Measurements from ENCODE around the gene CLEC14A. TPM values are rescaled to one million over a fixed set of nuclear protein-coding genes. Genes with fewer than 3 reads are reported as not detected.

The CLEC14A gene
- total and polyA plus RNA-seq, 4 donors = 6.4 to 7.3 (median 7.1) TPM

GRCh38 chr14:38204719-38205115 is 51.2 kb downstream of the CLEC14A start:
- Histone ChIP-seq H3K36me3 (ENCODE audit: control insufficient read depth in 4 of 4, insufficient read depth in 3 of 4, low read depth in 1 of 4, low read length in 3 of 4) (no peaks in the 10 kb centered on the region), H3K9me3 (ENCODE audit: control insufficient read depth in 4 of 4, low read length in 3 of 4) (no peaks in the 10 kb centered on the region), H3K9ac (ENCODE audit: low read depth in 1 of 2, low read length in 2 of 2) (no peak overlapping the region), H3K27me3 (ENCODE audit: control insufficient read depth in 4 of 4, insufficient read depth in 4 of 4, low read length in 3 of 4) (no peaks in the 10 kb centered on the region), H3K27ac (ENCODE audit: low read depth in 1 of 2, low read length in 2 of 2) (no peak overlapping the region), H3K4me1 (ENCODE audit: control insufficient read depth in 4 of 4, insufficient read depth in 4 of 4, low read length in 3 of 4) (peaks cover 0 to 20% (median 14%) of the 10 kb centered on the region in 4 donors), H3K4me3 (ENCODE audit: low read depth in 1 of 3, low read length in 3 of 3) (no peak overlapping the region)
- no peak for DNase-seq (ENCODE audit: low spot score)
- TF ChIP-seq CTCF (IDR thresholded peaks at IDR 0.05; ENCODE audit: low read depth, low read length, missing input control) (no peak), HNF4G (IDR thresholded peaks at IDR 0.05) (no peak), JUND (IDR thresholded peaks at IDR 0.05) (no peak), REST (IDR thresholded peaks at IDR 0.05) (no peak), HNF4A (conservative IDR thresholded peaks at IDR 0.05) (no peak), MAX (IDR thresholded peaks at IDR 0.05) (no peak), TAF1 (conservative IDR thresholded peaks at IDR 0.05) (no peak), EGR1 (IDR thresholded peaks at IDR 0.05; ENCODE audit: low read depth in 2 of 2) (no peak), NR2F2 (IDR thresholded peaks at IDR 0.05) (no peak), SP1 (IDR thresholded peaks at IDR 0.05) (no peak), RXRA (IDR thresholded peaks at IDR 0.05) (no peak)

Other genes starting within 250 kb of the CLEC14A start
- 1 to 10 TPM in 1 of 2 donors, under 1 TPM in 1; 0.23 to 3.2 TPM for gene SSTR1, start 48.2 kb downstream of the CLEC14A start, total RNA-seq
- gene SSTR1, start 48.2 kb downstream of the CLEC14A start, polyA plus RNA-seq = 1 to 10 TPM; 2.1 to 3.6 TPM